Measurements from ENCODE around the gene TSPYL1.

The TSPYL1 gene

GRCh38 chr6:116265041-116265829 lies 14.5 kb downstream of the TSPYL1 start:
- in situ Hi-C loops (cut with HindIII; ENCODE audit: low sequenced_read_pairs): no loop called here

GRCh38 chr6:116263353-116263752 lies 16.4 kb downstream of the TSPYL1 start:
- in situ Hi-C loops (cut with HindIII; ENCODE audit: low sequenced_read_pairs): no loop called here

- in situ Hi-C loops (cut with HindIII; ENCODE audit: low sequenced_read_pairs): no loop called here
These were observed 21.2 kb downstream of the TSPYL1 start for GRCh38 chr6:116258520-116258919.

GRCh38 chr6:116256694-116257093 lies 23.0 kb downstream of the TSPYL1 start:
- in situ Hi-C loops (cut with HindIII; ENCODE audit: low sequenced_read_pairs): no loop called here

- in situ Hi-C loops (cut with HindIII; ENCODE audit: low sequenced_read_pairs): no loop called here
These were observed 24.4 kb downstream of the TSPYL1 start for GRCh38 chr6:116255246-116255800.

- in situ Hi-C loops (cut with HindIII; ENCODE audit: low sequenced_read_pairs): no loop called here
These were observed 25.3 kb downstream of the TSPYL1 start for GRCh38 chr6:116254297-116255056.

- in situ Hi-C loops (cut with HindIII; ENCODE audit: low sequenced_read_pairs): no loop called here
These were observed 26.0 kb downstream of the TSPYL1 start, which contains the start of gene TSPYL4 for GRCh38 chr6:116253505-116254296. Gene TSPYL4 (minus strand): TSS chr6:116254075. CDS start chr6:116254008, 67 bp downstream.

- in situ Hi-C loops (cut with HindIII; ENCODE audit: low sequenced_read_pairs): no loop called here
These were observed 26.6 kb downstream of the TSPYL1 start for GRCh38 chr6:116253188-116253504.

GRCh38 chr6:116251568-116252384 lies 28.0 kb downstream of the TSPYL1 start:
- in situ Hi-C loops (cut with HindIII; ENCODE audit: low sequenced_read_pairs): no loop called here

- in situ Hi-C loops (cut with HindIII; ENCODE audit: low sequenced_read_pairs): no loop called here
These were observed 31.2 kb downstream of the TSPYL1 start for GRCh38 chr6:116248577-116248976.

- in situ Hi-C loops (cut with HindIII; ENCODE audit: low sequenced_read_pairs): no loop called here
These were observed 32.4 kb downstream of the TSPYL1 start for GRCh38 chr6:116247285-116247684.

GRCh38 chr6:116246089-116246488 lies 33.6 kb downstream of the TSPYL1 start:
- in situ Hi-C loops (cut with HindIII; ENCODE audit: low sequenced_read_pairs): no loop called here

GRCh38 chr6:116244284-116244683 lies 35.4 kb downstream of the TSPYL1 start:
- in situ Hi-C loops (cut with HindIII; ENCODE audit: low sequenced_read_pairs): no loop called here

- in situ Hi-C loops (cut with HindIII; ENCODE audit: low sequenced_read_pairs): no loop called here
These were observed 39.9 kb downstream of the TSPYL1 start for GRCh38 chr6:116239856-116240255.

GRCh38 chr6:116239256-116239655 lies 40.5 kb downstream of the TSPYL1 start:
- in situ Hi-C loops (cut with HindIII; ENCODE audit: low sequenced_read_pairs): no loop called here

GRCh38 chr6:116238083-116238482 lies 41.6 kb downstream of the TSPYL1 start:
- in situ Hi-C loops (cut with HindIII; ENCODE audit: low sequenced_read_pairs): no loop called here

- in situ Hi-C loops (cut with HindIII; ENCODE audit: low sequenced_read_pairs): no loop called here
These were observed 45.0 kb downstream of the TSPYL1 start for GRCh38 chr6:116234689-116235088.

- in situ Hi-C loops (cut with HindIII; ENCODE audit: low sequenced_read_pairs): no loop called here
These were observed 50.3 kb downstream of the TSPYL1 start for GRCh38 chr6:116229287-116229913.

Measured in DLD1 (cell line).